Brain microvascular endothelial cell (primary cell): ENCODE measurements around the gene CDS1.

Experiments used
- DNase-seq: peaks from one replicate; pipeline ENCODE4 v3.0.0-alpha.2; 2020
- H3K27ac ChIP-seq: fragments of 250-450 bp; sonication (Bioruptor Pico); 2 replicates; pipeline ENCODE4 v1.5.1; 2020; ENCODE audit warnings: mild to moderate bottlenecking, moderate library complexity
- H3K27me3 ChIP-seq: fragments of 250-450 bp; sonication (Bioruptor Pico); replicated peaks from 2 replicates; pipeline ENCODE4 v1.5.1; 2020; ENCODE audit warnings: mild to moderate bottlenecking
- H3K36me3 ChIP-seq: fragments of 250-450 bp; sonication (Bioruptor Pico); replicated peaks from 2 replicates; pipeline ENCODE4 v1.5.1; 2020; ENCODE audit warnings: mild to moderate bottlenecking
- H3K4me3 ChIP-seq: 2 replicates; pipeline ENCODE4 v1.5.1; 2011; ENCODE audit warnings: low read depth, mild to moderate bottlenecking, control low read depth, low read length, moderate library complexity
- CTCF ChIP-seq: IDR thresholded peaks from 2 replicates; pipeline ENCODE4 v1.5.1; 2011; ENCODE audit warnings: low read depth, mild to moderate bottlenecking, moderate library complexity, low read length, control low read depth, inconsistent platforms; ENCODE audit errors: missing control alignments
- in situ Hi-C: cut with HindIII; loops from 2 replicates; pipeline ENCODE4 v1.10.0; 2017; ENCODE audit warnings: low sequenced_read_pairs, low pct_ligation_motif_present

Gene CDS1

DNA sequence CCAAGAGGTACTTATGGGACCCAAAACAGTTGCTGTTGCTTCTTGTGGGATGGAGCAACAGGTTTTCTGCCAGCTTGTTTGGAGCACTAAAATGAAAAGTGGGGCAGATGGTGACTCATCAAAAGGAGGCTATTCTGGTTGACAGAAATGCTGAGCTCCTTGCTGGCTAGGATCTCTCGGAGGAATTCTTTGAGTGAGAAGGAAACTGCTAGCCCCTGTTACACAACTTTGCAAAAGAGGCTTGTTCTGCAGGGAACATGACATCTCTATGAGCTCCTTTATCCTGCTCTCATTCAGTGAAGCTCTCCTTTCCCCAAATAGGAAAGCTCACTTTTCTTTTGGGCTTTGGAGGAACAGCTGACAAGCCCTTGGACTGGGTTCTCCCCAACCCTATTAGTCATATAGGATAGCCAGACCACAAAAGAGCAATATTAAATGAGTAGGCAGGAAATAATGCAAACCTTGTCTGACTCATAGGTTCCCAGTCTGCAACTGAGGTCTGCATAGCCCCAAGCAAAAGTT is 108.3 kb downstream of the CDS1 start:
- in situ Hi-C loops: no loop called here
- Histone ChIP-seq H3K4me3 (peak overlapping the region; percentile 2), H3K36me3 (peaks cover 13% of the 10 kb centered on the region), H3K27ac (peak overlapping the region; percentile 47), H3K27me3 (no peaks in the 10 kb centered on the region)
- DNase-seq: peak; percentile 88
- no peak for TF ChIP-seq CTCF

GRCh38 chr4:84691800-84692199 is 108.9 kb downstream of the CDS1 start:
- H3K27ac ChIP-seq: peak overlapping the region; percentile 5
- peaks cover 11% of the 10 kb centered on the region for H3K36me3 ChIP-seq

DNA sequence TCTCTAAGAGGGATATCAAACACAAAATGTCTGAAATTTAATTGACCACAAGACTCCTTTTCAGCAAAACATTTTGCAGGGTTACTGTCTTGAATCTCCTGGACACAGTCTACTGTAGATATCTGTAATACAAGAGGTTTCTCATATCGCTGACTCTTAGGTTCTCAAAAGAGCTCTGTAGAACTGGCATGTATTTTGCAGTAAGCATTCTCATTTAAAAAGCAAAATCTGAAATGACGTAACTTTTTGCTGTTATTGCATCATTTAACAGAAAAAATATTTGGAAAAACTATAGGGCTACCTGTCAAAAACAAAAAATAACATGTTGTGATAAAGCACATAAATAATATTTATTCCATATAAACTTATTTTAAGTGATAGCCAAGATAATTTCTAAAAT is 114.2 kb downstream of the CDS1 start:
- no peak for DNase-seq
- H3K27me3 ChIP-seq: no peaks in the 10 kb centered on the region
- TF ChIP-seq CTCF: no peak
- H3K27ac ChIP-seq: no peak overlapping the region
- H3K4me3 ChIP-seq: no peak overlapping the region
- in situ Hi-C loops: no loop called here
- H3K36me3 ChIP-seq: peaks cover 18% of the 10 kb centered on the region

More at GRCh38 chr4:84691800-84692199, 108.9 kb downstream of the CDS1 start:
- no peaks in the 10 kb centered on the region for H3K27me3 ChIP-seq
- no peak for DNase-seq
- in situ Hi-C loops: no loop called here
- H3K4me3 ChIP-seq: no peak overlapping the region
- no peak for TF ChIP-seq CTCF

GRCh38 chr4:84697615-84698201 is 114.8 kb downstream of the CDS1 start:
- H3K36me3 ChIP-seq: peaks cover 20% of the 10 kb centered on the region
- H3K27me3 ChIP-seq: no peaks in the 10 kb centered on the region
- in situ Hi-C loops: no loop called here
- no peak overlapping the region for H3K27ac ChIP-seq
- H3K4me3 ChIP-seq: no peak overlapping the region
- no peak for TF ChIP-seq CTCF
- DNase-seq: no peak

DNA sequence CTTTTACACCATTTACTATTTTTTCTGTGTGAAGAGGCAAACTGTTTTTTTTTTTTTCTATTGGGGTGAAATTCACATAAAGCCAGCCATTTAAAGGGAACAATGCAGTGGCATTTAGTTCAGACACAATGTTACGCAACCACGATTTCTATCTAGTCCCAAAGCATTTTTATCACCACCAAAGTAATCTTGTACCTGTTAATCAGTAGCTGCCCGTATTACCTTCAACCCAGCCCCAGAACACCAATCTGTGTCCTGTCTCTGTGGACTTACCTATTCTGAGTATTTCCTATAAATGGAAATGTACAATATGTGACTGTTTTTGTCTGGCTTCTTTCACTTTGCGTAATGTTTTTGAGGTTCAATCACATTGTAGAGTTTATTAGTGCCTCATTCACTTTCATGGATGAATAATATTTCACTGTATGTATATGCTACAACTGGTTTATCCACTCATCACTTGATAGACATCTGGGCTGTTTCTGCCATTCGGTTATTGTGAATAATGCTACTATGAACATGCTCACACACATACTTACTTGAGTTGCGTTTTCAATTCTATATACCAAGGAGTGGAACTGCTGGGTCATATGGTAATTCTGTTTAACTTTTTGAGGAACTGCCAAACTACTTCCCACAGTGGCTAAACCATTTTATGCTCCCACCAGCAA is 116.2 kb downstream of the CDS1 start:
- no peak for DNase-seq
- Histone ChIP-seq H3K4me3 (no peak overlapping the region), H3K27me3 (no peaks in the 10 kb centered on the region), H3K27ac (no peak overlapping the region), H3K36me3 (peaks cover 30% of the 10 kb centered on the region)
- in situ Hi-C loops: no loop called here
- TF ChIP-seq CTCF: no peak
